T47D (cell line): ENCODE results near the gene SLCO2B1.

Source experiments
- DNase-seq, 2 experiments: peaks; one replicate each; pipeline versions ENCODE4 v3.0.0 to v3.0.0-alpha.2; 2011 to 2012; ENCODE audit warnings: low read depth in 1 of 2, low spot score in 1 of 2
- JUND ChIP-seq: IDR thresholded peaks from 2 replicates; pipeline ENCODE4 v1.6.1; 2012; ENCODE audit warnings: low read depth
- in situ Hi-C: cut with HindIII; loops from 2 replicates; pipeline ENCODE4 v1.10.0; 2016; ENCODE audit warnings: low sequenced_read_pairs, low pct_unique_long_range_greater_than_20kb

Gene SLCO2B1

DNA sequence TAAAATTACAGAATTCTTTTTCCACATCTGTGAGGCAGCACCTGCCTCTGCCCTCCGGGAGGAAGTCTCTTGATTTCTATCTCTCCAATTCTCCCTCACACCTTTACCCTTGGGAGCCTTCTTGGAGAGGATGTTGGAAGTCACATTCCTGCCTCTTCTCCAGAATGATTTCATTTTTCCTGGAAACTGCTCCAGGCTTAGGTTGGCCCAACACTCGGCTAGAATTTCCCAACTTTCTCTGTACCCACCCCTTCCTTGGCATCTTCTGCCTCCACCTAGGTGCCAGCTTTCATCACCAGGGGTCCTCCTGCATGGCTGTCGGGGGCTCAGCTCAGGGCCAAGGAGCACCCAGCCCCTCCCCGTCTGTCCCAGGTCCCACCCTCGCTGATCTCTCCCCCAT, 43.2 kb downstream of the SLCO2B1 start:
- in situ Hi-C loops = no loop called here
- DNase-seq = no peak
- no peak for TF ChIP-seq JUND

DNA sequence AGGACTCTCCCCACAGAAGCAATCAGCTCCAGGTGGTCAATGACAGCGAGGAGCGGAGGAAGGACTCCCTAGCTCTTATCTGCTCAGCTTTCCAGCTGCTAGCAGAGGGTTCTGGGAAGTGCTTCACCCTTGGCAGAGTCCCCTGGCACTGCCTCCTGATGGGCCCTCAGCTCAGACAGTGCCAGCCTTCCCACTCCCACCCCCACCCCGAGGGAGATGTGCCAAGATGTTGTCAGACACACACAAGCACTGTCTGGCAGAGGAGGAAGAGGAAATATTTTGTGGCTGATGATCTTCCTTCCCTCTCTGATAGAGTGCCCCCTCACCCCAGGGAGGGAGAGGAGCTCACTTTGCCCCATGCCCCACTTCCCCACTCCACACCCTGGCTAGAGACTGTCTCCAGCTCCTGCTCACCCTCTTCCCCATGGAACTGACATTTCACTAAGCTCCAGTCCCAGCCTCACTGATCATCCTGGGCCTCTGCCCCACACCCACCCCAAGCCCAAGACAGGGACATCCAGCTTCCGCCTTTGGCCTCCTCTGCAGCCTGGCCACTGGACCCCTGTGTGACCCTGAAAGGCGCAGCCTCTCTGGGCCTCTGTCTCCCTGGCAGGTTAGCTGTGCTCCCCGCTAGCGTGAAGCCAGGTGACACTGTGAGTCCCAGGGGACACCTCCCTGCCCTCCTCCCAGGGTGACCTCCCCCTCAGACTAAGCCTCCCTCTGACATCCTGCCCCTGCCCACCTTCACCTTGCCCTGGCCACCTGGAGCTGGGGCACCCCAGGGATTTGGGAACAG, 44.5 kb downstream of the SLCO2B1 start:
- DNase-seq = no peak
- TF ChIP-seq JUND = no peak
- in situ Hi-C loops = no loop called here

DNA sequence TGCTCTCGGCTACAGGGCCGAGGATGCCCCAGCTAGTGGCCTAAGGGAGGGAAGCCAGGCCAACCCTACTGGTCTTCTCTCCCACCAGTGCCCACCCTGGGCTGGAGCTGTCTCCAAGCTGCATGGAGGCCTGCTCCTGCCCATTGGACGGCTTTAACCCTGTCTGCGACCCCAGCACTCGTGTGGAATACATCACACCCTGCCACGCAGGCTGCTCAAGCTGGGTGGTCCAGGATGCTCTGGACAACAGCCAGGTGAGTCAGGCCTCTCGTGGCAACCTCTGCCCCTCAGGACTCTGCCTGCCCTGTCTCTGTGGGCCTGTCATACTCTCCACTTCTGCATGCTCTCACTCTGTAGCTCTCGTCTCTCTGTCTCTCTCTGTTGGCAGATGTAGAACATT, 45.5 kb downstream of the SLCO2B1 start:
- in situ Hi-C loops = no loop called here
- DNase-seq = no peak
- TF ChIP-seq JUND = no peak

DNA sequence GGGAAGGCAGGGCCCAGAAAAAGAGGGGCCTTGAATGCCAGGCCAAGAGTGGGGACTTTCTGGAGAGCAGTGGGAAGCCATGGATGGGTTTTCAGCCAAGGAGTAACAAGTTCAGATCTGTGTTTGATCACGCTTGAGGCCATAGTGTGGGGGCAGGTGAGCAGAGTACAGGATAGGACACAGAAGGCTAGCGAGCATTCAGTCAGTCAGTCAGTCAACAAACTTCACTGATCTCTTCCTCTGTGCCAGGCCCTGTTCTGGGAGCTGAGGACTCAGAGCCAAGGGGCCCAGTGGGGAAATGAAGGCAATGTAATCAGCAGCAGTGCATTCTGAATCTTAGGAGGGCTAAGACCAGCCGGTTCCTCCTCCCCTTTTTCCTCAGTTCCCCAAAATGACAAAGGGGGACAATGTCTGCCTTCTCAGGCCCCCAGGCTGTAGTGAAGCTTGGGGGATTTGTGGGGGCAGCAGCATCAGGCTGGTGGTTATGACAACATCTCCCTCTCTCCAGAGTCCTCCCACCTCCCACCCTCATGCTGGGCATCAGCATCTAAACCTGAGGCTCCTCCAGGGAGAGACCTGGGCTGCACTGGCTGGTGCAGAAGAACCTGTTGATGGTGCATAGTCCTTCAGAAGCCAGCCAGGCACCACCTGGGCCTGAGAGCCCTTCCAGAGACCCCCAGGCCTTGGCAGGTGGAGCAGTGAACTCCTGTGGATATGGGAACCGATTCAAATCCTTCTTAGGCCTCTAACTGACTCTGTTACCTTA, 46.8 kb downstream of the SLCO2B1 start:
- DNase-seq = no peak
- no peak for TF ChIP-seq JUND
- in situ Hi-C loops = no loop called here

DNA sequence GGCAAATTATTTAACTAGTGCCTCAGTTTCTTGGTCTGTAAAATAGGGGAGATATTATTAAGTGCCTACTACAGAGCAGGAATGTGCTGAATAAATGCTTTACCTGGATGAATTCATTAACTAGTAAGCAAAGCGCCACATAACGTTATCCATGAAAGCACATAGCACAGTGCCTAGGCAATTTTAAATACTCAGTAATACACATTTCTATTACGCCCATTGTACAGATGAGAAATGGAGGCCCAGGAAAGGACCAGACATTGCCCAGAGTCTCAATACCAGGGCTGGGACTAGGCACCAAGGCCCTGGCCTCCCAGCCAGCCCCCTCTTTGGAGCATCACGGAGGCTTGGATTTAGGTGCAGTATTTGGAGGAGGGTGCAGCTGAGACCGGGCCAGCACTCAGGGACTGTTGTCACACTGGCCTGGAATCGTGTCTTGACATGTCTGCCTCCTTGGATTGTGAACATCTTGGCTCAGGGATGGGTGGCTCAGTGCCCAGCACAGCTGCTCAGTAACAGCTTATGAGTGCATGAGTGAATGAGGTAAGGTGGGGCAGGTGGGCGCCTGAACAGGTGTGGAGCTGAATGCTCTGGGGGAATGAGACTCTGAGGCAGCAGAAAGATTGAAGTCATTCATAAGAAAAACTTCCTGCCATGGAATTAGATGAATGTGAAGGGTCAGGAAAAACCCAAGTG, 47.5 kb downstream of the SLCO2B1 start:
- in situ Hi-C loops = no loop called here
- TF ChIP-seq JUND = no peak
- DNase-seq = no peak

GRCh38 chr11:75199412-75199955, 48.6 kb downstream of the SLCO2B1 start:
- TF ChIP-seq JUND = no peak
- in situ Hi-C loops = no loop called here

GRCh38 chr11:75200051-75200450, 49.1 kb downstream of the SLCO2B1 start:
- no peak for TF ChIP-seq JUND
- in situ Hi-C loops = no loop called here
- DNase-seq = no peak

More at GRCh38 chr11:75199412-75199955, 48.6 kb downstream of the SLCO2B1 start:
- no peak for DNase-seq

- in situ Hi-C loops = no loop called here
- no peak for TF ChIP-seq JUND
- no peak for DNase-seq
These were observed 49.6 kb downstream of the SLCO2B1 start for GRCh38 chr11:75200531-75200930.

GRCh38 chr11:75201771-75202170, 50.9 kb downstream of the SLCO2B1 start:
- DNase-seq = no peak
- TF ChIP-seq JUND = no peak
- in situ Hi-C loops = no loop called here

DNA sequence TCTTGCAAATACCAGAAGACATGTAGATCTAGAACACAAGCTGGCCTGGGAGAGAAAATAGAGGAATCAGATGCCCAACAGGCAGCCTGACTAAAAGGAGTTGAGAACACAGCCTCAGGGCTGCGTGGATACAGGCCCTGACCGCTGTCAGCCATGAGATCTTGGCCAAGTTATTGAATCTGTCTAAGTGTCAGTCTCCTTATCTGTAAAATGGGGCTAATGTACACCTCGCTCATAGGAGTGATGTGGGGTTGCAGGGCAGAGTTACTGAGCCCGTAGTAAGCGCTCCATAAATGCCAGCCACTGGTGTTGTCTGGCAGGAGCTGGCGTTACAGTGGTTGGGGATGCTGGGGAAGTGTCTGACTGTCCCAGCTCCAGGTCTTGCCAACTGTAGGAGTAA, 51.3 kb downstream of the SLCO2B1 start:
- in situ Hi-C loops = no loop called here
- no peak for DNase-seq
- TF ChIP-seq JUND = no peak

- TF ChIP-seq JUND = no peak
- peak in 1 of 2 experiments; percentile 30 for DNase-seq
- in situ Hi-C loops = no loop called here
These were observed 52.2 kb downstream of the SLCO2B1 start for GRCh38 chr11:75203138-75203537.

GRCh38 chr11:75203641-75204011, 52.7 kb downstream of the SLCO2B1 start:
- DNase-seq = no peak
- no peak for TF ChIP-seq JUND
- in situ Hi-C loops = no loop called here
